Fibroblast of lung (primary cell): ENCODE results near the gene SEC31A. TPM values are rescaled to one million over a fixed set of nuclear protein-coding genes. Genes with fewer than 3 reads are reported as not detected.
A peak's percentile ranks its signal among the peaks of the same experiment; 100 is the strongest.

ENCODE experiments used
- DNase-seq, 2 donors: peaks; one replicate each; pipeline versions ENCODE4 v3.0.0 to v3.0.0-alpha.2; 2010; ENCODE audit warnings: low read depth in 2 of 2
- H2AFZ ChIP-seq: 2 replicates; pipeline ENCODE4 v1.5.1; 2012; ENCODE audit warnings: low read length, control low read depth, inconsistent platforms
- H3K27ac ChIP-seq: 2 replicates; pipeline ENCODE4 v1.5.1; 2011; ENCODE audit warnings: low read length, control low read depth; ENCODE audit not compliant: insufficient read depth
- H3K27me3 ChIP-seq: 2 replicates; pipeline ENCODE4 v1.5.1; 2011; ENCODE audit warnings: mild to moderate bottlenecking, low read length; ENCODE audit not compliant: control insufficient read depth, insufficient read depth
- H3K36me3 ChIP-seq: 2 replicates; pipeline ENCODE4 v1.5.1; 2011; ENCODE audit warnings: low read length; ENCODE audit not compliant: control insufficient read depth, insufficient read depth
- H3K4me1 ChIP-seq: 2 replicates; pipeline ENCODE4 v1.5.1; 2011; ENCODE audit warnings: low read length; ENCODE audit not compliant: control insufficient read depth, insufficient read depth; ENCODE audit errors: extremely low read depth
- H3K4me2 ChIP-seq: 2 replicates; pipeline ENCODE4 v1.5.1; 2011; ENCODE audit warnings: low read length, control low read depth; ENCODE audit not compliant: insufficient read depth; ENCODE audit errors: extremely low read depth
- H3K4me3 ChIP-seq, 4 experiments: fragments of 200-600 bp in 1 of 4; sonication (generic) in 1 of 4; replicated peaks in 1 of 4; 2 replicates each; pipeline ENCODE4 v1.5.1; 2011 to 2016; ENCODE audit warnings: low read length in 4 of 4, low read depth in 3 of 4, mild to moderate bottlenecking in 3 of 4, control low read depth in 2 of 4, inconsistent platforms in 1 of 4, mixed read lengths in 1 of 4; ENCODE audit not compliant: insufficient read depth in 1 of 4; ENCODE audit errors: control extremely low read depth in 1 of 4
- H3K79me2 ChIP-seq: 2 replicates; pipeline ENCODE4 v1.5.1; 2012; ENCODE audit warnings: mild to moderate bottlenecking, low read length, inconsistent platforms; ENCODE audit not compliant: control insufficient read depth, insufficient read depth
- H3K9ac ChIP-seq: 2 replicates; pipeline ENCODE4 v1.5.1; 2011; ENCODE audit warnings: mild to moderate bottlenecking, low read length, control low read depth; ENCODE audit not compliant: insufficient read depth
- H3K9me3 ChIP-seq: 2 replicates; pipeline ENCODE4 v1.5.1; 2012; ENCODE audit warnings: low read depth, low read length; ENCODE audit not compliant: control insufficient read depth, insufficient read depth
- H4K20me1 ChIP-seq: 2 replicates; pipeline ENCODE4 v1.5.1; 2011; ENCODE audit warnings: low read length; ENCODE audit not compliant: control insufficient read depth, insufficient read depth; ENCODE audit errors: extremely low read depth
- EZH2 ChIP-seq: IDR thresholded peaks from 2 replicates; pipeline ENCODE4 v1.5.1; 2012; ENCODE audit warnings: low read length, control low read depth, mild to moderate bottlenecking; ENCODE audit errors: missing control alignments
- polyA plus RNA-seq, 2 donors: library from polyadenylated mRNA; depleted of rRNA in 1 of 2; stranded (reverse) in 1 of 2; unstranded in 1 of 2; fragments of >200 nt; gene quantifications; 2 replicates each; pipeline ENCODE4 v1.2.1, GENCODE V29; 2011 to 2012; ENCODE audit warnings: missing spikeins in 1 of 2
- total RNA-seq: library from RNA; depleted of rRNA; stranded (reverse); fragments of >200 nt; gene quantifications from 2 replicates; pipeline ENCODE4 v1.2.1, GENCODE V29; 2014
- TF ChIP-seq, protein P1 (sequence below), 2 donors: IDR thresholded peaks in 1 of 2; conservative IDR thresholded peaks in 1 of 2; 1 replicate in 1 of 2; 2 replicates in 1 of 2; pipeline ENCODE4 v1.5.1; 2011 to 2012; ENCODE audit warnings: low read length in 2 of 2, control low read depth in 1 of 2, inconsistent platforms in 1 of 2, low read depth in 1 of 2, mild to moderate bottlenecking in 1 of 2

The SEC31A gene
- total and polyA plus RNA-seq, 2 donors (not counting 1 experiment from before 2014, with no cell fraction given) = 342 to 472 TPM

GRCh38 chr4:82896755-82897154 is 5.8 kb upstream of the SEC31A start:
- Histone ChIP-seq H3K4me3 (no peak overlapping the region), H3K79me2 (peaks cover 47% of the 10 kb centered on the region), H3K9me3 (no peaks in the 10 kb centered on the region), H4K20me1 (no peaks in the 10 kb centered on the region), H3K27me3 (no peaks in the 10 kb centered on the region), H3K9ac (no peak overlapping the region), H3K27ac (no peak overlapping the region), H3K4me2 (no peak overlapping the region), H3K36me3 (peaks cover 4% of the 10 kb centered on the region), H2AFZ (no peak overlapping the region), H3K4me1 (peaks cover 2% of the 10 kb centered on the region)
- DNase-seq = no peak
- TF ChIP-seq, protein P1, sequence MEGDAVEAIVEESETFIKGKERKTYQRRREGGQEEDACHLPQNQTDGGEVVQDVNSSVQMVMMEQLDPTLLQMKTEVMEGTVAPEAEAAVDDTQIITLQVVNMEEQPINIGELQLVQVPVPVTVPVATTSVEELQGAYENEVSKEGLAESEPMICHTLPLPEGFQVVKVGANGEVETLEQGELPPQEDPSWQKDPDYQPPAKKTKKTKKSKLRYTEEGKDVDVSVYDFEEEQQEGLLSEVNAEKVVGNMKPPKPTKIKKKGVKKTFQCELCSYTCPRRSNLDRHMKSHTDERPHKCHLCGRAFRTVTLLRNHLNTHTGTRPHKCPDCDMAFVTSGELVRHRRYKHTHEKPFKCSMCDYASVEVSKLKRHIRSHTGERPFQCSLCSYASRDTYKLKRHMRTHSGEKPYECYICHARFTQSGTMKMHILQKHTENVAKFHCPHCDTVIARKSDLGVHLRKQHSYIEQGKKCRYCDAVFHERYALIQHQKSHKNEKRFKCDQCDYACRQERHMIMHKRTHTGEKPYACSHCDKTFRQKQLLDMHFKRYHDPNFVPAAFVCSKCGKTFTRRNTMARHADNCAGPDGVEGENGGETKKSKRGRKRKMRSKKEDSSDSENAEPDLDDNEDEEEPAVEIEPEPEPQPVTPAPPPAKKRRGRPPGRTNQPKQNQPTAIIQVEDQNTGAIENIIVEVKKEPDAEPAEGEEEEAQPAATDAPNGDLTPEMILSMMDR (conservative IDR thresholded peaks at IDR 0.05 in 1 of 2, IDR thresholded peaks at IDR 0.05 in 1 of 2; ENCODE audit: low read depth in 1 of 2, low read length in 2 of 2) = no peak
- no peak for TF ChIP-seq EZH2

GRCh38 chr4:82893942-82894341 is 3.0 kb upstream of the SEC31A start:
- Histone ChIP-seq H3K4me3 (no peak overlapping the region), H3K9me3 (no peaks in the 10 kb centered on the region), H3K27ac (no peak overlapping the region), H3K79me2 (peaks cover 52% of the 10 kb centered on the region), H3K4me1 (peaks cover 2% of the 10 kb centered on the region), H3K27me3 (no peaks in the 10 kb centered on the region), H2AFZ (no peak overlapping the region), H3K36me3 (peaks cover 5% of the 10 kb centered on the region), H3K9ac (no peak overlapping the region), H4K20me1 (no peaks in the 10 kb centered on the region), H3K4me2 (no peak overlapping the region)
- TF ChIP-seq EZH2 = no peak
- TF ChIP-seq, protein P1 (conservative IDR thresholded peaks at IDR 0.05 in 1 of 2, IDR thresholded peaks at IDR 0.05 in 1 of 2; ENCODE audit: low read depth in 1 of 2, low read length in 2 of 2) = no peak
- DNase-seq = no peak

- H3K27ac ChIP-seq = peak overlapping the region; percentile 99
These were observed 1.5 kb upstream of the SEC31A start for GRCh38 chr4:82892467-82892802.

More at GRCh38 chr4:82892467-82892802, 1.5 kb upstream of the SEC31A start:
- DNase-seq = no peak
- peaks cover 7% of the 10 kb centered on the region for H3K36me3 ChIP-seq
- H3K27me3 ChIP-seq = no peaks in the 10 kb centered on the region
- no peak for TF ChIP-seq EZH2
- TF ChIP-seq, protein P1 (conservative IDR thresholded peaks at IDR 0.05 in 1 of 2, IDR thresholded peaks at IDR 0.05 in 1 of 2; ENCODE audit: low read depth in 1 of 2, low read length in 2 of 2) = no peak
- H3K9me3 ChIP-seq = no peaks in the 10 kb centered on the region
- H3K4me1 ChIP-seq = no peaks in the 10 kb centered on the region
- peaks cover 52% of the 10 kb centered on the region for H3K79me2 ChIP-seq
- no peak overlapping the region for H3K9ac ChIP-seq
- no peak overlapping the region for H2AFZ ChIP-seq
- H3K4me3 ChIP-seq = no peak overlapping the region
- peaks cover 3% of the 10 kb centered on the region for H4K20me1 ChIP-seq
- peak overlapping the region; percentile 17 for H3K4me2 ChIP-seq
